ENCODE results near the gene PERCC1. TPM values are rescaled to one million over a fixed set of nuclear protein-coding genes. Genes with fewer than 3 reads are reported as not detected.
"Not testable (repeated sequence)": the region's sequence is repeated elsewhere in the genome, so short reads cannot be mapped to it uniquely, and the experiment has no call there.

PERCC1 gene
- total RNA-seq, 2 experiments from 2014 or later: 0.30 TPM; not detected in 1

DNA sequence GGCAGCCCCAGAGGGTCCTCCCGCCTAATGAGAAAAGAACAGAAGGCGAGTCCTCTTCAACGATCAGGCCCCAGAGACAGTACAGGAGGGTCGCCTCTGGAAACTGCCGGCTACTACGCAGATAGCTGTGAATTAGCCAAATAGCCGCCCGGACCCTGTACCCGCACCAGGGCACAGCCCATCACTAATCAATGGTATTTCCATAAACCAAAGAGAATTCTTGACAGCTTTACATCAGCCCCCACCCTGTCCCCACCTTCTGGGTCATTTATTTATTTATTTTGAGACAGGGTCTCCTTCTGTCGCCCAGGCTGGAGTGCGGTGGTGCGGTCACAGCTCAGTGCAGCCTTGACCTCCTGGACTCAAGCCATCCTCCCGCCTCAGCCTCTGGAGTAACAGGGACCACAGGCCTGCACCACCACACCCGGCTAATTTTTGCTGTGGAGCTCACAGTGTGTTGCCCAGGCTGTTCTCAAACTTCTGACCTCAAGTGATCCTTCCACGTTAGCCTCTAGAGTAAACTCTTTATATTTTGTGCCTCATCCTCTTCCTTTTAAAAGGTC lies 44.8 kb downstream of the PERCC1 start:
- TF ChIP-seq CTCF (IDR thresholded peaks at IDR 0.05): no peak
- Mint-ChIP-seq H3K4me3 (peak overlapping the region; percentile 88), H3K4me1 (ENCODE audit: low read depth) (peaks cover 37% of the 10 kb centered on the region), H3K27ac (peak overlapping the region; percentile 89), H3K9me3 (no peaks in the 10 kb centered on the region), H3K27me3 (no peaks in the 10 kb centered on the region), H3K36me3 (ENCODE audit: low read depth) (no peaks in the 10 kb centered on the region)
- no peaks in the 10 kb centered on the region for H3K27me3 ChIP-seq (ENCODE audit: control insufficient read depth in 1 of 2, insufficient read depth in 2 of 2, low read length in 2 of 2)
- ChIA-PET POLR2A (interaction anchor here (0.8 to 1.3 kb wide), 3 partner anchors 17 to 58 kb away, joined by 3 to 4 read pairs (median 3); partner anchors contain the start of genes TELO2 and TMEM204), CTCF (no interaction called here)
- peaks cover 37% of the 10 kb centered on the region for H3K4me1 ChIP-seq (ENCODE audit: insufficient read depth, low read length)
- no peak for ATAC-seq (ENCODE audit: poor library complexity)
- peak overlapping the region; percentile 72 to 84 for H3K27ac ChIP-seq (ENCODE audit: low read depth in 1 of 2, low read length in 2 of 2)
- no peaks in the 10 kb centered on the region for H3K36me3 ChIP-seq (ENCODE audit: insufficient read depth, low read length)
- H3K9me3 ChIP-seq (ENCODE audit: control insufficient read depth in 1 of 2, insufficient read depth in 1 of 2, low read length in 2 of 2): no peaks in the 10 kb centered on the region
- peak overlapping the region; percentile 62 for H3K4me3 ChIP-seq (ENCODE audit: low read length)
- intact Hi-C loops (cut with DNase I, micrococcal nuclease): loop anchor here (1.0 to 10.0 kb wide), 9 partner anchors 17 to 569 kb away; partner anchors contain the start of genes TELO2 (in 2 of the 2), TMEM204 (in 2 of the 2), UQCC4 (in 2 of the 2) and CRAMP1 (in 1 of the 2)
- no peak for DNase-seq

GRCh38 chr16:1477033-1477432 lies 46.2 kb downstream of the PERCC1 start:
- H3K36me3 Mint-ChIP-seq (ENCODE audit: low read depth): no peaks in the 10 kb centered on the region
- intact Hi-C loops (cut with DNase I, micrococcal nuclease): loop anchor here (5.0 to 10.0 kb wide), 5 partner anchors 52 to 568 kb away; partner anchors contain the start of genes CRAMP1 (in 1 of the 2), IFT140 (in 1 of the 2), NTHL1 (in 1 of the 2) and TMEM204 (in 1 of the 2)
- CTCF ChIA-PET: no interaction called here

DNA sequence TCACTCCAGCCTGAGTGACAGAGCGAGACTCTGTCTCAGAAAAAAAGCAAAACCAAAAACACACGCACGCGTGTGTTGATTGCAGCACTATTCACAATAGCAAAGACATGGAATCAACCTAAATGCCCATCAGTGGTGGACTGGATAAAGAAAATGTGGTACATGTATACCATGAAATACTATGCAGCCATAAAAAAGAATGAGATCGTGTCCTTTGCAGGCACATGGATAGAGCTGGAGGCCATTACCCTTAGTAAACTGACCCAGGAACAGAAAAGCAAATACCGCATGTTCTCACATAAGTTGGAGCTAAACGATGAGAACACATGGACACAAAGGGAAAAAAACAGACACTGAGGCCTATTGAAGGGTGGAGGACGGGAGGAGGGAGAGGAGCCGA lies 48.1 kb downstream of the PERCC1 start:
- H3K36me3 ChIP-seq (ENCODE audit: insufficient read depth, low read length); H3K4me3 ChIP-seq (ENCODE audit: low read length); H3K27ac Mint-ChIP-seq; H3K9me3 Mint-ChIP-seq; H3K27me3 Mint-ChIP-seq; H3K9me3 ChIP-seq (ENCODE audit: control insufficient read depth in 1 of 2, insufficient read depth in 1 of 2, low read length in 2 of 2); CTCF ChIA-PET; H3K4me3 Mint-ChIP-seq; H3K36me3 Mint-ChIP-seq (ENCODE audit: low read depth); H3K27ac ChIP-seq (ENCODE audit: low read depth in 1 of 2, low read length in 2 of 2); DNase-seq; H3K27me3 ChIP-seq (ENCODE audit: control insufficient read depth in 1 of 2, insufficient read depth in 2 of 2, low read length in 2 of 2); ATAC-seq (ENCODE audit: poor library complexity): not testable (repeated sequence)
- intact Hi-C loops (cut with DNase I, micrococcal nuclease): loop anchor here (5.0 to 10.0 kb wide), 5 partner anchors 54 to 566 kb away; partner anchors contain the start of genes CRAMP1 (in 1 of the 2), IFT140 (in 1 of the 2), NTHL1 (in 1 of the 2) and TMEM204 (in 1 of the 2)
- POLR2A ChIA-PET: interaction anchor here (0.6 to 1.3 kb wide), 3 partner anchors 55 to 129 kb away, joined by 3 read pairs; partner anchors contain the start of gene TMEM204
- peaks cover 12% of the 10 kb centered on the region for H3K4me1 ChIP-seq (ENCODE audit: insufficient read depth, low read length)
- peaks cover 12% of the 10 kb centered on the region for H3K4me1 Mint-ChIP-seq (ENCODE audit: low read depth)

More at GRCh38 chr16:1477033-1477432, 46.2 kb downstream of the PERCC1 start:
- Histone ChIP-seq H3K4me1 (ENCODE audit: insufficient read depth, low read length) (peaks cover 23% of the 10 kb centered on the region), H3K36me3 (ENCODE audit: insufficient read depth, low read length) (no peaks in the 10 kb centered on the region), H3K4me3 (ENCODE audit: low read length) (no peak overlapping the region), H3K9me3 (ENCODE audit: control insufficient read depth in 1 of 2, insufficient read depth in 1 of 2, low read length in 2 of 2) (no peaks in the 10 kb centered on the region), H3K27me3 (ENCODE audit: control insufficient read depth in 1 of 2, insufficient read depth in 2 of 2, low read length in 2 of 2) (no peaks in the 10 kb centered on the region), H3K27ac (ENCODE audit: low read depth in 1 of 2, low read length in 2 of 2) (no peak overlapping the region)
- H3K9me3 Mint-ChIP-seq: no peaks in the 10 kb centered on the region
- H3K4me1 Mint-ChIP-seq (ENCODE audit: low read depth): peaks cover 23% of the 10 kb centered on the region
- no peaks in the 10 kb centered on the region for H3K27me3 Mint-ChIP-seq
- POLR2A ChIA-PET: no interaction called here
- H3K27ac Mint-ChIP-seq: no peak overlapping the region
- DNase-seq (no peak), ATAC-seq (ENCODE audit: poor library complexity) (no peak)
- TF ChIP-seq CTCF (IDR thresholded peaks at IDR 0.05): no peak
- no peak overlapping the region for H3K4me3 Mint-ChIP-seq
